IMR-90 (cell line): Measurements from ENCODE around the gene VPS72. TPM values are rescaled to one million over a fixed set of nuclear protein-coding genes. Genes with fewer than 3 reads are reported as not detected.

Experiments used
- ATAC-seq: fragments of 200-7000 bp; cut with Tn5 transposase; 2 replicates; pipeline ENCODE4 v1.9.1; 2020; ENCODE audit warnings: low read depth, mild to moderate bottlenecking, moderate library complexity
- BruUV-seq: library from RNA; stranded (reverse); fragments of 400-500 nt; replicated peaks from 2 replicates; lab custom pipeline; 2021; lab: Mats Ljungman, UMichigan
- CTCF ChIA-PET: fragments of 300-600 bp; formaldehyde crosslinking; extraction: SDS; loops from one replicate; lab custom pipeline; 2021; ENCODE audit warnings: antibody characterized with exemption; lab: Yijun Ruan, JAX
- POLR2A ChIA-PET: fragments of 300-600 bp; sonication (Branson Sonifier 250); formaldehyde crosslinking; loops from one replicate; lab custom pipeline; 2022; ENCODE audit warnings: antibody characterized with exemption; ENCODE audit not compliant: unreplicated experiment; lab: Charles Lee
- DNase-seq: peaks from one replicate; pipeline ENCODE4 v3.0.0; 2013
- H2AFZ ChIP-seq: replicated peaks from 2 replicates; pipeline ENCODE3; 2013; ENCODE audit warnings: low read length, mild to moderate bottlenecking; ENCODE audit not compliant: poor library complexity
- H2AK5ac ChIP-seq: 2 replicates; pipeline ENCODE4 v1.6.1; 2013; ENCODE audit warnings: low read depth, low read length, inconsistent platforms
- H2AK9ac ChIP-seq: replicated peaks from 2 replicates; pipeline ENCODE3; 2013; ENCODE audit warnings: mild to moderate bottlenecking, low read depth, low read length, moderate library complexity; ENCODE audit not compliant: poor library complexity
- H2BK120ac ChIP-seq: 2 replicates; pipeline ENCODE4 v1.6.1; 2013; ENCODE audit warnings: low read depth, low read length, inconsistent platforms
- H2BK15ac ChIP-seq: 3 replicates; pipeline ENCODE4 v1.6.1; 2013; ENCODE audit warnings: low read depth, low read length, inconsistent platforms
- H2BK20ac ChIP-seq: 2 replicates; pipeline ENCODE4 v1.6.1; 2013; ENCODE audit warnings: low read depth, mild to moderate bottlenecking, inconsistent platforms, low read length, moderate library complexity
- H2BK5ac ChIP-seq: 2 replicates; pipeline ENCODE4 v1.6.1; 2013; ENCODE audit warnings: mild to moderate bottlenecking, low read depth, low read length, inconsistent platforms; ENCODE audit not compliant: poor library complexity, severe bottlenecking
- H3K14ac ChIP-seq: replicated peaks from 2 replicates; pipeline ENCODE4 v1.6.1; 2013; ENCODE audit warnings: low read depth, low read length, inconsistent platforms
- H3K18ac ChIP-seq: 2 replicates; pipeline ENCODE4 v1.6.1; 2013; ENCODE audit warnings: low read depth, low read length, control low read depth
- H3K23ac ChIP-seq: 2 replicates; pipeline ENCODE4 v1.6.1; 2013; ENCODE audit warnings: low read depth, low read length, inconsistent platforms
- H3K27ac ChIP-seq: 2 replicates; pipeline ENCODE4 v1.5.1; 2013; ENCODE audit warnings: mild to moderate bottlenecking, control low read depth, low read length; ENCODE audit not compliant: insufficient read depth
- H3K27me3 ChIP-seq: 2 replicates; pipeline ENCODE4 v1.6.1; 2013; ENCODE audit warnings: low read length; ENCODE audit not compliant: control insufficient read depth, insufficient read depth
- H3K36me3 ChIP-seq: 2 replicates; pipeline ENCODE4 v1.6.1; 2013; ENCODE audit warnings: low read length, mixed read lengths; ENCODE audit not compliant: control insufficient read depth, insufficient read depth
- H3K4ac ChIP-seq: 2 replicates; pipeline ENCODE4 v1.6.1; 2013; ENCODE audit warnings: low read depth, low read length, inconsistent platforms
- H3K4me1 ChIP-seq: 2 replicates; pipeline ENCODE4 v1.6.1; 2013; ENCODE audit warnings: low read length, mixed read lengths; ENCODE audit not compliant: control insufficient read depth, insufficient read depth
- H3K4me2 ChIP-seq: 2 replicates; pipeline ENCODE4 v1.6.1; 2013; ENCODE audit warnings: low read depth, mild to moderate bottlenecking, control low read depth, low read length, moderate library complexity
- H3K4me3 ChIP-seq: 2 replicates; pipeline ENCODE4 v1.5.1; 2013; ENCODE audit warnings: low read depth, mild to moderate bottlenecking, control low read depth, low read length, moderate library complexity; ENCODE audit not compliant: insufficient read depth
- H3K56ac ChIP-seq: 2 replicates; pipeline ENCODE4 v1.6.1; 2013; ENCODE audit warnings: low read length, inconsistent platforms; ENCODE audit not compliant: insufficient read depth; ENCODE audit errors: extremely low read depth
- H3K79me1 ChIP-seq, 2 experiments: 2 replicates each; pipeline ENCODE4 v1.6.1; 2013; ENCODE audit warnings: low read length in 2 of 2, inconsistent platforms in 1 of 2, low read depth in 1 of 2
- H3K9ac ChIP-seq: 2 replicates; pipeline ENCODE4 v1.6.1; 2013; ENCODE audit warnings: low read depth, low read length, control low read depth
- H3K9me1 ChIP-seq: 2 replicates; pipeline ENCODE4 v1.6.1; 2013; ENCODE audit warnings: low read length, inconsistent platforms; ENCODE audit not compliant: insufficient read depth
- H3K9me3 ChIP-seq: 2 replicates; pipeline ENCODE4 v1.6.1; 2013; ENCODE audit warnings: low read length; ENCODE audit not compliant: control insufficient read depth, insufficient read depth
- H4K20me1 ChIP-seq: 2 replicates; pipeline ENCODE4 v1.6.1; 2013; ENCODE audit warnings: low read length, inconsistent platforms; ENCODE audit not compliant: insufficient read depth
- H4K5ac ChIP-seq: 2 replicates; pipeline ENCODE4 v1.6.1; 2013; ENCODE audit warnings: mild to moderate bottlenecking, low read depth, low read length, control low read depth
- H4K8ac ChIP-seq, 2 experiments: 2 replicates each; pipeline ENCODE4 v1.6.1; 2013; ENCODE audit warnings: low read depth in 2 of 2, low read length in 2 of 2, control low read depth in 1 of 2, inconsistent platforms in 1 of 2
- H4K91ac ChIP-seq: 2 replicates; pipeline ENCODE4 v1.6.1; 2013; ENCODE audit warnings: low read depth, low read length, inconsistent platforms; ENCODE audit not compliant: insufficient read depth
- CEBPB ChIP-seq: IDR thresholded peaks from 2 replicates; pipeline ENCODE4 v1.6.1; 2012; ENCODE audit warnings: low read depth, low read length, improper control_type of control experiment
- ELK1 ChIP-seq: fragments of 150-350 bp; IDR thresholded peaks from 2 replicates; pipeline ENCODE4 v1.6.1; 2016; ENCODE audit warnings: low read depth, mild to moderate bottlenecking, low read length, moderate library complexity, borderline replicate concordance
- WGBS, 2 experiments: methylation state at CpG; one replicate each; pipeline versions ENCODE4 v1.1.5 to v1.1.7; 2013; ENCODE audit warnings: missing lambda C conversion rate in 2 of 2; ENCODE audit not compliant: insufficient read length in 1 of 2; ENCODE audit errors: extremely low coverage in 2 of 2; 5-methylcytosine and 5-hydroxymethylcytosine counted together
- dilution Hi-C: fragments of 300-500 bp; cut with HindIII; formaldehyde crosslinking; loops from one replicate; pipeline ENCODE4 v1.14.3; 2018; ENCODE audit warnings: low sequenced_read_pairs; ENCODE audit not compliant: unreplicated experiment
- in situ Hi-C: fragments of 300-500 bp; cut with MboI; formaldehyde crosslinking; loops from 3 replicates; pipeline ENCODE4 v1.14.3; 2019; ENCODE audit warnings: low sequenced_read_pairs, inconsistent platforms, mixed read lengths
- intact Hi-C: fragments of 100-400 bp; cut with micrococcal nuclease; formaldehyde crosslinking; loops from 2 replicates; pipeline ENCODE4 v1.10.0; 2022
- polyA plus RNA-seq, 3 experiments: library from polyadenylated mRNA; depleted of rRNA; stranded (reverse); fragments of >200 nt; gene quantifications; 2 replicates each; pipeline ENCODE4 v1.2.3, GENCODE V29; 2012; ENCODE audit warnings: low replicate concordance in 1 of 3
- total RNA-seq: library from RNA; depleted of rRNA; stranded (reverse); fragments of >200 nt; gene quantifications from 2 replicates; pipeline ENCODE4 v1.2.3, GENCODE V29; 2012

Gene VPS72
- total and polyA plus RNA-seq, 2 of the 4 experiments (the other 2 are of a cell fraction): 51.3 to 62.3 TPM

- DNase-seq (peak; percentile 9), ATAC-seq (0 out of 2 replicates have a peak, but pooled peaks have one; percentile 1)
- Histone ChIP-seq H4K8ac (peak overlapping the region; percentile 79 to 99), H3K9ac (peak overlapping the region; percentile 89), H3K4me1 (peaks cover 4% of the 10 kb centered on the region), H3K18ac (no peak overlapping the region), H2AFZ (peak overlapping the region; percentile 94), H2BK20ac (no peak overlapping the region), H3K4me3 (peak overlapping the region; percentile 65), H3K23ac (peak overlapping the region; percentile 62), H3K79me1 (peaks cover 11 to 43% of the 10 kb centered on the region in 2 experiments), H3K9me1 (no peaks in the 10 kb centered on the region), H3K27ac (peak overlapping the region; percentile 78), H3K27me3 (no peaks in the 10 kb centered on the region), H2BK5ac (peak overlapping the region; percentile 80), H2AK9ac (peak overlapping the region; percentile 53), H4K91ac (peak overlapping the region; percentile 35; the same call in 1 of the 2 replicates), H2AK5ac (peak overlapping the region; percentile 62; the same call in 1 of the 2 replicates), H3K9me3 (no peaks in the 10 kb centered on the region), H3K4ac (peak overlapping the region; percentile 98), H3K4me2 (peak overlapping the region; percentile 84), H2BK120ac (0 out of 2 replicates have a peak overlapping the region, but pooled peaks have one; percentile 16), H4K20me1 (no peaks in the 10 kb centered on the region), H3K14ac (peak overlapping the region; percentile 99), H3K36me3 (peaks cover 25% of the 10 kb centered on the region), H3K56ac (peak overlapping the region; percentile 84), H4K5ac (peak overlapping the region; percentile 52), H2BK15ac (peak overlapping the region; percentile 34; the same call in 1 of the 3 replicates)
- WGBS, 2 experiments: 0% methylated on average over 3 of the region's 11 CpGs; no CpG with 5 or more reads in 1 of the 2 experiments
- POLR2A ChIA-PET: no interaction called here
- dilution Hi-C loops: no loop called here
- BruUV-seq: no TSS peak
- intact Hi-C loops: no loop called here
- peak; percentile 78 for TF ChIP-seq CEBPB
- no peak for TF ChIP-seq ELK1
- CTCF ChIA-PET: no interaction called here
- in situ Hi-C loops: no loop called here
Observed at GRCh38 chr1:151164732-151165280, 25.2 kb downstream of the VPS72 start.
